HG03439 (cell line): ENCODE data around the gene EPHA8.

Experiments used
- ATAC-seq: cut with Tn5 transposase; IDR thresholded peaks from one replicate; pipeline ENCODE4 v1.9.1; 2021; ENCODE audit warnings: mild to moderate bottlenecking, moderate library complexity; ENCODE audit not compliant: unreplicated experiment

EPHA8 gene

GRCh38 chr1:22563671-22564602, 648 bp downstream of the EPHA8 start:
- ATAC-seq, result no peak

- ATAC-seq, result no peak
These were observed 2.9 kb downstream of the EPHA8 start for GRCh38 chr1:22566161-22566560.

GRCh38 chr1:22567197-22567596, 3.9 kb downstream of the EPHA8 start:
- no peak for ATAC-seq

- ATAC-seq, result no peak
These were observed 4.7 kb downstream of the EPHA8 start for GRCh38 chr1:22567994-22568393.

GRCh38 chr1:22569269-22569668, 6.0 kb downstream of the EPHA8 start:
- ATAC-seq, result no peak

- no peak for ATAC-seq
These were observed 7.0 kb downstream of the EPHA8 start for GRCh38 chr1:22570140-22570909.

- no peak for ATAC-seq
These were observed 9.5 kb downstream of the EPHA8 start for GRCh38 chr1:22572818-22573217.

GRCh38 chr1:22573237-22573636, 9.9 kb downstream of the EPHA8 start:
- ATAC-seq, result no peak

- ATAC-seq, result no peak
These were observed 12.4 kb downstream of the EPHA8 start for GRCh38 chr1:22575532-22576149.

- no peak for ATAC-seq
These were observed 12.9 kb downstream of the EPHA8 start for GRCh38 chr1:22576150-22576544.

- no peak for ATAC-seq
These were observed 13.3 kb downstream of the EPHA8 start for GRCh38 chr1:22576617-22577016.

GRCh38 chr1:22578732-22579361, 15.6 kb downstream of the EPHA8 start:
- ATAC-seq, result no peak

- ATAC-seq, result no peak
These were observed 16.4 kb downstream of the EPHA8 start for GRCh38 chr1:22579541-22580155.

GRCh38 chr1:22582661-22583635, 19.7 kb downstream of the EPHA8 start:
- ATAC-seq, result no peak

GRCh38 chr1:22584001-22584562, 20.8 kb downstream of the EPHA8 start:
- no peak for ATAC-seq

- ATAC-seq, result no peak
These were observed 21.7 kb downstream of the EPHA8 start for GRCh38 chr1:22584970-22585369.

GRCh38 chr1:22585471-22585870, 22.2 kb downstream of the EPHA8 start:
- ATAC-seq, result no peak

- ATAC-seq, result no peak
These were observed 23.3 kb downstream of the EPHA8 start for GRCh38 chr1:22586356-22587130.
